HG02642 (cell line): ENCODE data around the gene PPCDC.

Experiments
- ATAC-seq: cut with Tn5 transposase; IDR thresholded peaks from one replicate; pipeline ENCODE4 v1.9.1; 2021; ENCODE audit warnings: mild to moderate bottlenecking; ENCODE audit not compliant: unreplicated experiment, poor library complexity

The PPCDC gene

GRCh38 chr15:75008629-75009326, 14.6 kb upstream of the PPCDC start:
- ATAC-seq, result peak; percentile 74

GRCh38 chr15:75016431-75016830, 7.0 kb upstream of the PPCDC start:
- ATAC-seq, result no peak

GRCh38 chr15:75019916-75020315, 3.5 kb upstream of the PPCDC start:
- no peak for ATAC-seq

- ATAC-seq, result no peak
Observed at GRCh38 chr15:75021341-75021740, 2.0 kb upstream of the PPCDC start.

- no peak for ATAC-seq
Observed at GRCh38 chr15:75022783-75023180, 608 bp upstream of the PPCDC start.

- ATAC-seq, result no peak
Observed at GRCh38 chr15:75023872-75024636, 664 bp downstream of the PPCDC start.

- no peak for ATAC-seq
Observed at GRCh38 chr15:75025107-75025506, 1.7 kb downstream of the PPCDC start.

- no peak for ATAC-seq
Observed at GRCh38 chr15:75025548-75026260, 2.3 kb downstream of the PPCDC start.

GRCh38 chr15:75027551-75027950, 4.2 kb downstream of the PPCDC start:
- ATAC-seq, result no peak

- no peak for ATAC-seq
Observed at GRCh38 chr15:75028991-75029377, 5.6 kb downstream of the PPCDC start.

GRCh38 chr15:75029378-75030022, 6.1 kb downstream of the PPCDC start:
- ATAC-seq, result no peak

- ATAC-seq, result no peak
Observed at GRCh38 chr15:75030023-75030413, 6.6 kb downstream of the PPCDC start.

GRCh38 chr15:75030424-75030823, 7.0 kb downstream of the PPCDC start:
- ATAC-seq, result no peak

GRCh38 chr15:75031848-75032247, 8.5 kb downstream of the PPCDC start:
- ATAC-seq, result no peak

- no peak for ATAC-seq
Observed at GRCh38 chr15:75032395-75032794, 9.0 kb downstream of the PPCDC start.

GRCh38 chr15:75033809-75034208, 10.4 kb downstream of the PPCDC start:
- ATAC-seq, result no peak

GRCh38 chr15:75034615-75035014, 11.2 kb downstream of the PPCDC start:
- no peak for ATAC-seq

- ATAC-seq, result no peak
Observed at GRCh38 chr15:75036212-75036616, 12.8 kb downstream of the PPCDC start.

- no peak for ATAC-seq
Observed at GRCh38 chr15:75037685-75038084, 14.3 kb downstream of the PPCDC start.

GRCh38 chr15:75038231-75038630, 14.8 kb downstream of the PPCDC start:
- ATAC-seq, result no peak
